Muscle of back (tissue), 11 donors: ENCODE results near the gene RPS3. TPM values are rescaled to one million over a fixed set of nuclear protein-coding genes. Genes with fewer than 3 reads are reported as not detected.

Experiments used
- DNase-seq, 3 donors: peaks; one replicate each; pipeline versions ENCODE4 v3.0.0 to v3.0.0-alpha.2; 2013
- polyA plus RNA-seq, 10 donors: library from polyadenylated mRNA; unstranded; fragments of 120-200 nt; gene quantifications; one replicate each; pipeline ENCODE4 v1.2.1, GENCODE V29; 2013; ENCODE audit not compliant: insufficient read length in 10 of 10

RPS3 gene
- polyA plus RNA-seq, 10 donors, result 2,502 to 3,842 (median 3,380) TPM

- DNase-seq, result no peak
These were observed 51.8 kb downstream of the RPS3 start for GRCh38 chr11:75450826-75451821.

- DNase-seq, result peak in 2 of 3 donors; percentile 34 to 40
These were observed 54.8 kb downstream of the RPS3 start for GRCh38 chr11:75453916-75454655.

GRCh38 chr11:75454987-75455386 is 55.7 kb downstream of the RPS3 start:
- DNase-seq, result no peak

Other genes starting within 250 kb of the RPS3 start
- gene SLCO2B1, start 248.4 kb upstream of the RPS3 start, polyA plus RNA-seq, result 10 to 100 TPM in 7 of 10 donors, 1 to 10 TPM in 3; 9.1 to 19.4 (median 11.7) TPM
- under 1 TPM; 0.08 to 0.56 (median 0.28) TPM for gene TPBGL, start 158.7 kb upstream of the RPS3 start, polyA plus RNA-seq
- gene ARRB1, start 47.9 kb upstream of the RPS3 start, polyA plus RNA-seq, result 10 to 100 TPM; 15.8 to 24.6 (median 19.7) TPM
- gene KLHL35, start 33.7 kb downstream of the RPS3 start, polyA plus RNA-seq, result 1 to 10 TPM; 2.3 to 4.5 (median 3.5) TPM
- 10 to 100 TPM; 14.1 to 27.4 (median 19.7) TPM for gene GDPD5, start 126.4 kb downstream of the RPS3 start, polyA plus RNA-seq
- gene SERPINH1, start 162.7 kb downstream of the RPS3 start, polyA plus RNA-seq, result 100 to 1,000 TPM; 298 to 570 (median 375) TPM